ENCODE data around the gene ZFHX3.

Gene ZFHX3

GRCh38 chr16:73046849-73047214, 1.1 kb downstream of the ZFHX3 start:
- H3K4me3 ChIP-seq (ENCODE audit: low read depth, low read length): peak overlapping the region; percentile 67
- no peak for DNase-seq (ENCODE audit: low read depth)

GRCh38 chr16:73046202-73046848, 1.6 kb downstream of the ZFHX3 start:
- peak overlapping the region; percentile 67 for H3K4me3 ChIP-seq (ENCODE audit: low read depth, low read length)
- no peak for DNase-seq (ENCODE audit: low read depth)

- H3K4me3 ChIP-seq (ENCODE audit: low read depth, low read length): no peak overlapping the region
- no peak for DNase-seq (ENCODE audit: low read depth)
Measured at GRCh38 chr16:73043828-73044467, 4.0 kb downstream of the ZFHX3 start.

GRCh38 chr16:73042807-73043206, 5.1 kb downstream of the ZFHX3 start:
- no peak overlapping the region for H3K4me3 ChIP-seq (ENCODE audit: low read depth, low read length)
- no peak for DNase-seq (ENCODE audit: low read depth)

- no peak for DNase-seq (ENCODE audit: low read depth)
- no peak overlapping the region for H3K4me3 ChIP-seq (ENCODE audit: low read depth, low read length)
Measured at GRCh38 chr16:73041676-73042075, 6.3 kb downstream of the ZFHX3 start.

- DNase-seq (ENCODE audit: low read depth): no peak
- no peak overlapping the region for H3K4me3 ChIP-seq (ENCODE audit: low read depth, low read length)
Measured at GRCh38 chr16:73040735-73041402, 7.1 kb downstream of the ZFHX3 start.

GRCh38 chr16:73040136-73040535, 7.8 kb downstream of the ZFHX3 start:
- no peak overlapping the region for H3K4me3 ChIP-seq (ENCODE audit: low read depth, low read length)
- no peak for DNase-seq (ENCODE audit: low read depth)

GRCh38 chr16:73037845-73038570, 9.9 kb downstream of the ZFHX3 start:
- DNase-seq (ENCODE audit: low read depth): no peak
- no peak overlapping the region for H3K4me3 ChIP-seq (ENCODE audit: low read depth, low read length)

- no peak overlapping the region for H3K4me3 ChIP-seq (ENCODE audit: low read depth, low read length)
- DNase-seq (ENCODE audit: low read depth): no peak
Measured at GRCh38 chr16:73037331-73037745, 10.6 kb downstream of the ZFHX3 start.

- no peak for DNase-seq (ENCODE audit: low read depth)
- H3K4me3 ChIP-seq (ENCODE audit: low read depth, low read length): no peak overlapping the region
Measured at GRCh38 chr16:73036074-73036826, 11.7 kb downstream of the ZFHX3 start.

- no peak for DNase-seq (ENCODE audit: low read depth)
- no peak overlapping the region for H3K4me3 ChIP-seq (ENCODE audit: low read depth, low read length)
Measured at GRCh38 chr16:73034374-73034773, 13.6 kb downstream of the ZFHX3 start.

GRCh38 chr16:73033271-73033998, 14.5 kb downstream of the ZFHX3 start:
- DNase-seq (ENCODE audit: low read depth): no peak
- H3K4me3 ChIP-seq (ENCODE audit: low read depth, low read length): no peak overlapping the region

- no peak for DNase-seq (ENCODE audit: low read depth)
- no peak overlapping the region for H3K4me3 ChIP-seq (ENCODE audit: low read depth, low read length)
Measured at GRCh38 chr16:73032541-73033270, 15.2 kb downstream of the ZFHX3 start.

- no peak overlapping the region for H3K4me3 ChIP-seq (ENCODE audit: low read depth, low read length)
- DNase-seq (ENCODE audit: low read depth): no peak
Measured at GRCh38 chr16:73031984-73032383, 15.9 kb downstream of the ZFHX3 start.

- no peak overlapping the region for H3K4me3 ChIP-seq (ENCODE audit: low read depth, low read length)
- DNase-seq (ENCODE audit: low read depth): no peak
Measured at GRCh38 chr16:73031155-73031866, 16.6 kb downstream of the ZFHX3 start.

- no peak for DNase-seq (ENCODE audit: low read depth)
Measured at GRCh38 chr16:73028721-73029361, 19.1 kb downstream of the ZFHX3 start.

GRCh38 chr16:73028263-73028662, 19.7 kb downstream of the ZFHX3 start:
- DNase-seq (ENCODE audit: low read depth): no peak
- H3K4me3 ChIP-seq (ENCODE audit: low read depth, low read length): no peak overlapping the region

More at GRCh38 chr16:73028721-73029361, 19.1 kb downstream of the ZFHX3 start:
- no peak overlapping the region for H3K4me3 ChIP-seq (ENCODE audit: low read depth, low read length)

All from skeletal muscle cell (primary cell).